ENCODE results near the gene SMAGP. TPM values are rescaled to one million over a fixed set of nuclear protein-coding genes. Genes with fewer than 3 reads are reported as not detected.

The SMAGP gene
- total and polyA plus RNA-seq, 10 donors: 8.2 to 18.1 (median 11.6) TPM

DNA sequence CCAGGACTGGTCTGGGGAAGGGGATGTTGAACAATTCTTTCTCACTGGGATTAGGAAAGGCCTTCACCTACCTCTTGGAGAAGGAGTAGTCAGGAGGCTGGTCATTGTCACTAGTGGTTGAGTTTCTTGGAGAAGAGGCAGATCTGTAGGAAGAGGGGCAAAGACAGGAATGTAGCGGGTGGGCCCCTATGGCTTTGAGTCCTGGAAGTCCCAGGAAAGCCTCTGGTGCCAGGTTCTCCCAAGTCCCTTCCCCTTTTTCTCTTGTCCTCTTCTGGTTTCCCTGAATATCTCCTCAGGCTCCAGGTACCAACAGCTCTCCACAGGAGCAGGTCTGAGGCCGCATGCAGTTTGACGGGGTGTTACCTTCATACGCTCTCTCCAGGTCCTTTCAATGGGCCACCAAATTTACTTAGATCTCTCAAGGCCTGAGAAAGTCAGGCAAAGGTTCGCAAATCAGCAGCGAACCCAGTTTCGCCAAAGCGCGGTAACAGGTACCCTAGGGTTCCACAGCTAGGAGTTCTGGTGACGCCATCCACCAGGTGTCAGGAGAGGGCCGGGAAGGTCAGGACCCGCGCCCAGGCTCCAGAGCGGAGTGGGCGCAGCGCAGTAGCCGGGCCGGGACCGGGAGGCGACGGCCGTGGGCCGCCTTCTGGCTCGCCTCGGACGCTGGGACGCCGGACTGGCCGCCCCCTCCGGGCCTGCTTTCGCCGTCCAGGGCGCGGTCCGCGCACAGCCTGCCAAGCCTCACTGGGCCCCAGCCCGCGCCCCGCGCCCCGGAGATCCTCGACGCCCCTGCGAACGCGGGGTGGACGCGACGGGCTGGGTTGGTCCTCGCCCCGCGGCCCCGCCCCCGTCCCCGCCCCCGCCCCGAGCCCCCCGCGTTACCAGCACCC lies 795 bp downstream of the SMAGP start:
- 9 to 29% (median 11%) methylated on average over 14 to 59 of the region's 59 CpGs for WGBS, 5 donors
- intact Hi-C loops (cut with DNase I; ENCODE audit: low total_unique reads): no loop called here

DNA sequence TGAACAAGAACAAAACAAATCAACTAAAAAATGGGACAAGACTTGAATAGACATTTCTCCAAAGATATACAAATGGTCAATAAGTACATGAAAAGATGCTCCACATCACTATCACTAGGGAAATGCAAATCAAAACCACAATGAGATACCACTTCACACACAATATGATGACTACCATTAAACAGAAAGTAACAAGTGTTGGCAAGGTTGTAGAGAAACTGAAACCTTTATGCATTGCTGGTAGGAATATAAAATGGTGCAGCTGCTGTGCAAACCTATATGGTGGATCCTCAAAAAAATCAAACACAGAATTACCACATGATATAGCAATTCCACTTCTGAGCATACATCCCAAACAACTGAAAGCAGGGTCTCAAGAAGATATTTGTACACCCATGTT lies 5.2 kb downstream of the SMAGP start:
- DNase-seq: no peak
- peak overlapping the region in 2 of 8 donors; percentile 10 to 45 for H3K27ac ChIP-seq
- peaks cover 0 to 5% (median 0%) of the 10 kb centered on the region in 7 donors for H3K27me3 ChIP-seq (replicated peaks in 1 of 7)
- no peaks in the 10 kb centered on the region for H3K9me3 ChIP-seq
- H3K4me3 ChIP-seq: no peak overlapping the region
- H3K4me1 ChIP-seq: peaks cover 0 to 50% (median 31%) of the 10 kb centered on the region in 6 donors
- H3K36me3 ChIP-seq: no peaks in the 10 kb centered on the region
- intact Hi-C loops (cut with DNase I; ENCODE audit: low total_unique reads): no loop called here
- TF ChIP-seq, protein P1, sequence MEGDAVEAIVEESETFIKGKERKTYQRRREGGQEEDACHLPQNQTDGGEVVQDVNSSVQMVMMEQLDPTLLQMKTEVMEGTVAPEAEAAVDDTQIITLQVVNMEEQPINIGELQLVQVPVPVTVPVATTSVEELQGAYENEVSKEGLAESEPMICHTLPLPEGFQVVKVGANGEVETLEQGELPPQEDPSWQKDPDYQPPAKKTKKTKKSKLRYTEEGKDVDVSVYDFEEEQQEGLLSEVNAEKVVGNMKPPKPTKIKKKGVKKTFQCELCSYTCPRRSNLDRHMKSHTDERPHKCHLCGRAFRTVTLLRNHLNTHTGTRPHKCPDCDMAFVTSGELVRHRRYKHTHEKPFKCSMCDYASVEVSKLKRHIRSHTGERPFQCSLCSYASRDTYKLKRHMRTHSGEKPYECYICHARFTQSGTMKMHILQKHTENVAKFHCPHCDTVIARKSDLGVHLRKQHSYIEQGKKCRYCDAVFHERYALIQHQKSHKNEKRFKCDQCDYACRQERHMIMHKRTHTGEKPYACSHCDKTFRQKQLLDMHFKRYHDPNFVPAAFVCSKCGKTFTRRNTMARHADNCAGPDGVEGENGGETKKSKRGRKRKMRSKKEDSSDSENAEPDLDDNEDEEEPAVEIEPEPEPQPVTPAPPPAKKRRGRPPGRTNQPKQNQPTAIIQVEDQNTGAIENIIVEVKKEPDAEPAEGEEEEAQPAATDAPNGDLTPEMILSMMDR (IDR thresholded peaks at IDR 0.05 in 8 of 11, conservative IDR thresholded peaks at IDR 0.05 in 3 of 11): no peak
- no peak for TF ChIP-seq POLR2AphosphoS5 (IDR thresholded peaks at IDR 0.05)
- TF ChIP-seq POLR2A (IDR thresholded peaks at IDR 0.05): no peak

More for the DNA sequence above, 795 bp downstream of the SMAGP start:
- Histone ChIP-seq H3K27ac (peak overlapping the region in 7 of 8 donors; percentile 28 to 89 (median 80)), H3K36me3 (no peaks in the 10 kb centered on the region), H3K4me1 (peaks cover 3 to 44% (median 36%) of the 10 kb centered on the region in 6 donors), H3K9me3 (no peaks in the 10 kb centered on the region), H3K27me3 (replicated peaks in 1 of 7) (peaks cover 0 to 10% (median 0%) of the 10 kb centered on the region in 7 donors), H3K4me3 (peak overlapping the region; percentile 64 to 91 (median 80))
- TF ChIP-seq, protein P1 (IDR thresholded peaks at IDR 0.05 in 8 of 11, conservative IDR thresholded peaks at IDR 0.05 in 3 of 11): peak in 9 of 11 experiments; percentile 24 to 57 (median 44)
- TF ChIP-seq POLR2AphosphoS5 (IDR thresholded peaks at IDR 0.05): no peak
- peak; percentile 91 for DNase-seq

DNA sequence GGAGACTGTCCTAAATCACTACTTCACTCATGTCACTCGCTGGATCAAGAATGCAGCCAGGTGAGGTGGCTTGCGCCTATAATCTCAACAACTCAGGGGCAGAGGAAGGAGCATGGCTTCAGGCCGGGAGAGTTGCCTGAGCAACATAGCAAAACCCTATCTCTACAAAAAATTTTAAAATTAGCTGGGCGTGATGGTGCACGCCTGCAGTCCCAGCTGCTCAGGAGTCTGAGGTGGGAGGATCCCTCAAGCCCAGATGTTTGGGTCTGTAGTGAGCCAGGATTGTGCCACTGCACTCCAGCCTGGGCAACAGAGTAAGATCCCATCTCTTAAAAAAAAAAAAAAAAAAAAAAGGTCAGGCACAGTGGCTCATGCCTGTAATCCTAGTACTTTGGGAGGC lies 5.9 kb downstream of the SMAGP start:
- Histone ChIP-seq H3K4me3 (no peak overlapping the region), H3K4me1 (peaks cover 0 to 45% (median 28%) of the 10 kb centered on the region in 6 donors), H3K36me3 (no peaks in the 10 kb centered on the region), H3K27ac (no peak overlapping the region), H3K27me3 (replicated peaks in 1 of 7) (no peaks in the 10 kb centered on the region), H3K9me3 (no peaks in the 10 kb centered on the region)
- intact Hi-C loops (cut with DNase I; ENCODE audit: low total_unique reads): loop anchor here (5.0 kb wide), 1 partner anchor 78 kb away; no protein-coding TSS in a partner anchor
- WGBS, 5 donors: 95 to 99% (median 96%) methylated on average over 5 of the region's 5 CpGs
- TF ChIP-seq POLR2AphosphoS5 (IDR thresholded peaks at IDR 0.05) (no peak), POLR2A (IDR thresholded peaks at IDR 0.05) (no peak)
- DNase-seq: no peak

DNA sequence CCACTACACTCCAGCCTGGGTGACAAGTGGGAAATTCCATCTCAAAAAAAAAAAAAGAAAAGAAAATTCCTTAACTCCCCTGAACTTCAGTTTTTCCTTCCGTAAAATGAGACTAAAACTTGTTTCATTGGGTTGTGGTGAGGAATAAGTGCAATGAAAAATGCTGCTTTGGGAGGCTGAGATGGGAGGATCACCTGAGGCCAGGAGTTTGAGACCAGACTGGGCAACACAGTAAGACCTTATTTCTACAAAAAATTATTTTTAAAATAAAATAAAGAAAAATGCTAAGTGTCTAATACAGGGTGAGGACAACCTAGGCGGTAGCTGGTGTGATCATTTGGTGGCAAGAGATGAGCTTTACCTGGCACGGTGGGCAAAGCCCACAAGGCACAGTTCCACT lies 6.9 kb downstream of the SMAGP start:
- Histone ChIP-seq H3K27ac (peak overlapping the region in 6 of 8 donors; percentile 39 to 65 (median 48)), H3K4me3 (no peak overlapping the region), H3K27me3 (replicated peaks in 1 of 7) (no peaks in the 10 kb centered on the region), H3K4me1 (peaks cover 0 to 35% (median 18%) of the 10 kb centered on the region in 6 donors), H3K9me3 (no peaks in the 10 kb centered on the region), H3K36me3 (no peaks in the 10 kb centered on the region)
- no peak for TF ChIP-seq POLR2AphosphoS5 (IDR thresholded peaks at IDR 0.05)
- no peak for TF ChIP-seq POLR2A (IDR thresholded peaks at IDR 0.05)
- TF ChIP-seq, protein P1 (IDR thresholded peaks at IDR 0.05 in 8 of 11, conservative IDR thresholded peaks at IDR 0.05 in 3 of 11): no peak
- intact Hi-C loops (cut with DNase I; ENCODE audit: low total_unique reads): loop anchor here (5.0 kb wide), 1 partner anchor 79 kb away; no protein-coding TSS in a partner anchor
- WGBS, 5 donors: 94 to 99% (median 97%) methylated on average over 3 of the region's 3 CpGs
- DNase-seq: no peak

All from spleen (tissue), 11 donors.